HepG2 (cell line): ENCODE measurements around the gene TPPP3. TPM values are rescaled to one million over a fixed set of nuclear protein-coding genes. Genes with fewer than 3 reads are reported as not detected.

ENCODE experiments used
- AKAP8 ChIP-seq: sonication (generic); formaldehyde crosslinking; IDR thresholded peaks from 2 replicates; pipeline ENCODE4 v1.5.1; 2020; ENCODE audit warnings: mild to moderate bottlenecking, missing genetic modification reagents
- CCAR2 ChIP-seq: fragments of 200-400 bp; formaldehyde crosslinking; optimal IDR thresholded peaks from 2 replicates; pipeline ENCODE3; 2018; ENCODE audit warnings: low read depth, mild to moderate bottlenecking, low read length, moderate library complexity
- IRF1 ChIP-seq: sonication (generic); formaldehyde crosslinking; IDR thresholded peaks from 2 replicates; pipeline ENCODE4 v1.4.0; 2020; ENCODE audit warnings: low read depth, mild to moderate bottlenecking, missing genetic modification reagents
- IRX3 ChIP-seq: sonication (generic); formaldehyde crosslinking; IDR thresholded peaks from 2 replicates; pipeline ENCODE4 v1.8.1; 2023; ENCODE audit warnings: mild to moderate bottlenecking, low read depth, missing genetic modification reagents, borderline replicate concordance
- NR0B2 ChIP-seq: sonication (generic); formaldehyde crosslinking; IDR thresholded peaks from 2 replicates; pipeline ENCODE4 v1.4.0; 2020; ENCODE audit warnings: mild to moderate bottlenecking, missing genetic modification reagents
- PBX3 ChIP-seq: sonication (generic); formaldehyde crosslinking; IDR thresholded peaks from 2 replicates; pipeline ENCODE4 v1.8.1; 2023; ENCODE audit warnings: missing genetic modification reagents, inconsistent platforms, borderline replicate concordance
- PHF8 ChIP-seq: sonication (generic); formaldehyde crosslinking; IDR thresholded peaks from 2 replicates; pipeline ENCODE4 v1.5.0; 2020; ENCODE audit warnings: missing genetic modification reagents
- RERE ChIP-seq: IDR thresholded peaks from 2 replicates; pipeline ENCODE4 v1.6.1; 2016; ENCODE audit warnings: low read depth, missing genetic modification reagents, missing compliant biosample characterization
- STAT5B ChIP-seq: sonication (generic); formaldehyde crosslinking; IDR thresholded peaks from 2 replicates; pipeline ENCODE4 v1.4.0; 2020; ENCODE audit warnings: missing genetic modification reagents
- TRAFD1 ChIP-seq: sonication (generic); formaldehyde crosslinking; IDR thresholded peaks from 2 replicates; pipeline ENCODE4 v1.5.1; 2020; ENCODE audit warnings: missing genetic modification reagents, mild to moderate bottlenecking, borderline replicate concordance
- ZMYM3 ChIP-seq: sonication (generic); formaldehyde crosslinking; IDR thresholded peaks from 2 replicates; pipeline ENCODE4 v1.5.1; 2020; ENCODE audit warnings: mild to moderate bottlenecking, missing genetic modification reagents
- ZNF296 ChIP-seq: sonication (generic); formaldehyde crosslinking; conservative IDR thresholded peaks from 2 replicates; pipeline ENCODE4 v1.5.0; 2020; ENCODE audit warnings: mild to moderate bottlenecking, missing genetic modification reagents
- ZNF33A ChIP-seq: sonication (generic); formaldehyde crosslinking; IDR thresholded peaks from 2 replicates; pipeline ENCODE4 v1.5.1; 2020; ENCODE audit warnings: missing genetic modification reagents, mild to moderate bottlenecking, moderate library complexity, borderline replicate concordance
- ZNF883 ChIP-seq: sonication (generic); formaldehyde crosslinking; IDR thresholded peaks from 2 replicates; pipeline ENCODE4 v1.5.1; 2020; ENCODE audit warnings: mild to moderate bottlenecking, missing genetic modification reagents; ENCODE audit errors: not compliant biosample characterization
- polyA plus RNA-seq, 8 experiments: library from polyadenylated mRNA; depleted of rRNA in 3 of 8; stranded (reverse) in 7 of 8; unstranded in 1 of 8; fragments of >200 nt; fragmentation: Illumina TruSeq in 4 of 8; extraction: Trizol in 4 of 8; gene quantifications; 2 replicates each; pipeline versions ENCODE4 v1.2.1 to v1.2.3, GENCODE V29; 2011 to 2016; ENCODE audit warnings: low read depth in 4 of 8, missing spikeins in 1 of 8, mixed read lengths in 1 of 8; ENCODE audit not compliant: insufficient read depth in 1 of 8
- total RNA-seq, 5 experiments: library from RNA; depleted of rRNA; stranded (reverse); fragments of >200 nt; fragmentation: Illumina TruSeq; extraction: Trizol; gene quantifications; 2 replicates each; pipeline ENCODE4 v1.2.3, GENCODE V29; 2016; ENCODE audit warnings: low read depth in 1 of 5

Gene TPPP3
- total and polyA plus RNA-seq, 2 of the 13 experiments (the other 11 are each of a cell fraction or from before 2014, with no cell fraction given) = 0.16 to 0.44 TPM

GRCh38 chr16:67430977-67431774, 37.9 kb upstream of the TPPP3 start, which contains the start of gene HSD11B2 (continued):
- TF ChIP-seq PBX3 (CRISPR knock-in tag) (no peak), NR0B2 (CRISPR knock-in tag) (no peak), TRAFD1 (CRISPR knock-in tag) (no peak), IRF1 (no peak), PHF8 (CRISPR knock-in tag) (peak; percentile 17; the same call in 1 of the 2 replicates), ZNF33A (no peak), RERE (no peak), STAT5B (no peak), IRX3 (CRISPR knock-in tag) (no peak), ZNF883 (CRISPR knock-in tag) (no peak), ZMYM3 (CRISPR knock-in tag) (no peak), ZNF296 (CRISPR knock-in tag) (0 out of 2 replicates have a peak, but pooled peaks have one; percentile 35), CCAR2 (no peak), AKAP8 (no peak)
